ENCODE data around the gene TNIP2. TPM values are rescaled to one million over a fixed set of nuclear protein-coding genes. Genes with fewer than 3 reads are reported as not detected.

TNIP2 gene
- total and polyA plus RNA-seq, 2 of the 13 experiments (the other 11 are each of a cell fraction or from before 2014, with no cell fraction given) = 25.6 to 38.0 TPM

DNA sequence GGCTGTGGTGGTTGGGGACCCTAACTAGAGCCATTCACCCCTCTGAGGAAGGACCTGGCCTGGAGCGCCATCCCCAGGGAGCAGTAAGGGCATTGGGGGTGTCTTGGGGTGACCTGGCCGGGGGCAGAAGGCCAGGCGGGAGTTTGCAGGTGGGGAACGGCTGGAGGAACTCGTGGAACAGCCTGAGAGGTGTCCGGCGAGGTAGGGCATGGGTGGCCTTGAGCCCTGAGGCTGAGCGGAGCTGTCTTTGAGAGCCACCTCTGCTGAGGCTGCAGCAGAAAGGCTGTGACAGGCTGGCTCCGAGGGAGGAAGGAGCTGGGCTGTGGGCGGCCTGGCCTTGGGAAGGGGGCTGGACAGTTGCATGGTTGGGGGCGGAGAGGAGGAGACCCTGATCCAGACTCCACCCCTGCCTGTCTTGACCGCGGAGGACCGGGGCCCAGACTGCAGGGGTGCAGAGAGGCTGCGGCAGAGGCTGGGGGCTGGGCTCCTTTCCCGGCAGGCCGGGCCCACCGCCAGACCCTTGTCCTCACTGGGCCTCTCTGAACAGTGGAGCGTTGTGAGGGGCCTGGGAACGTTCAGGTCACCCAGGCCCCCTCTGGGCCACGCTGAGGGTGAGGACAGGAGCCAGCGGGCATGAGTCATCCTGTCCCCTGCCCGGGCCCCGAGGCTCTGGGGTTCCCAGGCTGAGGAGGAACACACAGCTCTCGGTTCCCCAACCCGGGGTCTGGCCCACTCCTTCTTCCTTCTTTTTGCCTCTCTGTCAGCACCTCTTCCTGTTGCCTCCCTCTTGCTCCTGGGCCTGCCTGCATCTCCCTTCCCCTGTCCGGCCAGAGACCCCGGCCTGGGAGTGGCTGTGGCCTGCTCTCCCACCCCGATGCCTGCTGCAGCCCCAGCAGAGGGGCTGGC lies 44.8 kb upstream of the TNIP2 start (continued):
- TF ChIP-seq, protein P1, sequence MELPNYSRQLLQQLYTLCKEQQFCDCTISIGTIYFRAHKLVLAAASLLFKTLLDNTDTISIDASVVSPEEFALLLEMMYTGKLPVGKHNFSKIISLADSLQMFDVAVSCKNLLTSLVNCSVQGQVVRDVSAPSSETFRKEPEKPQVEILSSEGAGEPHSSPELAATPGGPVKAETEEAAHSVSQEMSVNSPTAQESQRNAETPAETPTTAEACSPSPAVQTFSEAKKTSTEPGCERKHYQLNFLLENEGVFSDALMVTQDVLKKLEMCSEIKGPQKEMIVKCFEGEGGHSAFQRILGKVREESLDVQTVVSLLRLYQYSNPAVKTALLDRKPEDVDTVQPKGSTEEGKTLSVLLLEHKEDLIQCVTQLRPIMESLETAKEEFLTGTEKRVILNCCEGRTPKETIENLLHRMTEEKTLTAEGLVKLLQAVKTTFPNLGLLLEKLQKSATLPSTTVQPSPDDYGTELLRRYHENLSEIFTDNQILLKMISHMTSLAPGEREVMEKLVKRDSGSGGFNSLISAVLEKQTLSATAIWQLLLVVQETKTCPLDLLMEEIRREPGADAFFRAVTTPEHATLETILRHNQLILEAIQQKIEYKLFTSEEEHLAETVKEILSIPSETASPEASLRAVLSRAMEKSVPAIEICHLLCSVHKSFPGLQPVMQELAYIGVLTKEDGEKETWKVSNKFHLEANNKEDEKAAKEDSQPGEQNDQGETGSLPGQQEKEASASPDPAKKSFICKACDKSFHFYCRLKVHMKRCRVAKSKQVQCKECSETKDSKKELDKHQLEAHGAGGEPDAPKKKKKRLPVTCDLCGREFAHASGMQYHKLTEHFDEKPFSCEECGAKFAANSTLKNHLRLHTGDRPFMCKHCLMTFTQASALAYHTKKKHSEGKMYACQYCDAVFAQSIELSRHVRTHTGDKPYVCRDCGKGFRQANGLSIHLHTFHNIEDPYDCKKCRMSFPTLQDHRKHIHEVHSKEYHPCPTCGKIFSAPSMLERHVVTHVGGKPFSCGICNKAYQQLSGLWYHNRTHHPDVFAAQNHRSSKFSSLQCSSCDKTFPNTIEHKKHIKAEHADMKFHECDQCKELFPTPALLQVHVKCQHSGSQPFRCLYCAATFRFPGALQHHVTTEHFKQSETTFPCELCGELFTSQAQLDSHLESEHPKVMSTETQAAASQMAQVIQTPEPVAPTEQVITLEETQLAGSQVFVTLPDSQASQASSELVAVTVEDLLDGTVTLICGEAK (IDR thresholded peaks at IDR 0.05) = no peak
- TF ChIP-seq, protein P1 (CRISPR knock-in tag; IDR thresholded peaks at IDR 0.05) = peak; percentile 33; the same call in 1 of the 2 replicates
- TF ChIP-seq GATA4 (IDR thresholded peaks at IDR 0.05; ENCODE audit: borderline replicate concordance, low read depth) (0 out of 2 replicates have a peak, but pooled peaks have one; percentile 33), ZNF256 (CRISPR knock-in tag; conservative IDR thresholded peaks at IDR 0.05) (0 out of 2 replicates have a peak, but pooled peaks have one; percentile 50), MEF2D (CRISPR knock-in tag; IDR thresholded peaks at IDR 0.05) (peak; percentile 29; the same call in 1 of the 2 replicates), STAG1 (CRISPR knock-in tag; IDR thresholded peaks at IDR 0.05) (peak; percentile 28), AGO1 (IDR thresholded peaks at IDR 0.05; ENCODE audit: low read depth, low read length, poor library complexity, severe bottlenecking) (peak; percentile 49), ZNF136 (CRISPR knock-in tag; IDR thresholded peaks at IDR 0.05; ENCODE audit: low read depth) (peak; percentile 67; the same call in 1 of the 2 replicates)
- TF ChIP-seq, protein P2, sequence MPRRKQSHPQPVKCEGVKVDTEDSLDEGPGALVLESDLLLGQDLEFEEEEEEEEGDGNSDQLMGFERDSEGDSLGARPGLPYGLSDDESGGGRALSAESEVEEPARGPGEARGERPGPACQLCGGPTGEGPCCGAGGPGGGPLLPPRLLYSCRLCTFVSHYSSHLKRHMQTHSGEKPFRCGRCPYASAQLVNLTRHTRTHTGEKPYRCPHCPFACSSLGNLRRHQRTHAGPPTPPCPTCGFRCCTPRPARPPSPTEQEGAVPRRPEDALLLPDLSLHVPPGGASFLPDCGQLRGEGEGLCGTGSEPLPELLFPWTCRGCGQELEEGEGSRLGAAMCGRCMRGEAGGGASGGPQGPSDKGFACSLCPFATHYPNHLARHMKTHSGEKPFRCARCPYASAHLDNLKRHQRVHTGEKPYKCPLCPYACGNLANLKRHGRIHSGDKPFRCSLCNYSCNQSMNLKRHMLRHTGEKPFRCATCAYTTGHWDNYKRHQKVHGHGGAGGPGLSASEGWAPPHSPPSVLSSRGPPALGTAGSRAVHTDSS (CRISPR knock-in tag; conservative IDR thresholded peaks at IDR 0.05) = no peak; the same call in 1 of the 2 replicates
- TF ChIP-seq, protein P3, sequence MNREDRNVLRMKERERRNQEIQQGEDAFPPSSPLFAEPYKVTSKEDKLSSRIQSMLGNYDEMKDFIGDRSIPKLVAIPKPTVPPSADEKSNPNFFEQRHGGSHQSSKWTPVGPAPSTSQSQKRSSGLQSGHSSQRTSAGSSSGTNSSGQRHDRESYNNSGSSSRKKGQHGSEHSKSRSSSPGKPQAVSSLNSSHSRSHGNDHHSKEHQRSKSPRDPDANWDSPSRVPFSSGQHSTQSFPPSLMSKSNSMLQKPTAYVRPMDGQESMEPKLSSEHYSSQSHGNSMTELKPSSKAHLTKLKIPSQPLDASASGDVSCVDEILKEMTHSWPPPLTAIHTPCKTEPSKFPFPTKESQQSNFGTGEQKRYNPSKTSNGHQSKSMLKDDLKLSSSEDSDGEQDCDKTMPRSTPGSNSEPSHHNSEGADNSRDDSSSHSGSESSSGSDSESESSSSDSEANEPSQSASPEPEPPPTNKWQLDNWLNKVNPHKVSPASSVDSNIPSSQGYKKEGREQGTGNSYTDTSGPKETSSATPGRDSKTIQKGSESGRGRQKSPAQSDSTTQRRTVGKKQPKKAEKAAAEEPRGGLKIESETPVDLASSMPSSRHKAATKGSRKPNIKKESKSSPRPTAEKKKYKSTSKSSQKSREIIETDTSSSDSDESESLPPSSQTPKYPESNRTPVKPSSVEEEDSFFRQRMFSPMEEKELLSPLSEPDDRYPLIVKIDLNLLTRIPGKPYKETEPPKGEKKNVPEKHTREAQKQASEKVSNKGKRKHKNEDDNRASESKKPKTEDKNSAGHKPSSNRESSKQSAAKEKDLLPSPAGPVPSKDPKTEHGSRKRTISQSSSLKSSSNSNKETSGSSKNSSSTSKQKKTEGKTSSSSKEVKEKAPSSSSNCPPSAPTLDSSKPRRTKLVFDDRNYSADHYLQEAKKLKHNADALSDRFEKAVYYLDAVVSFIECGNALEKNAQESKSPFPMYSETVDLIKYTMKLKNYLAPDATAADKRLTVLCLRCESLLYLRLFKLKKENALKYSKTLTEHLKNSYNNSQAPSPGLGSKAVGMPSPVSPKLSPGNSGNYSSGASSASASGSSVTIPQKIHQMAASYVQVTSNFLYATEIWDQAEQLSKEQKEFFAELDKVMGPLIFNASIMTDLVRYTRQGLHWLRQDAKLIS (CRISPR knock-in tag; IDR thresholded peaks at IDR 0.05) = no peak
